Measurements from ENCODE around the gene ALK.

Gene ALK

DNA sequence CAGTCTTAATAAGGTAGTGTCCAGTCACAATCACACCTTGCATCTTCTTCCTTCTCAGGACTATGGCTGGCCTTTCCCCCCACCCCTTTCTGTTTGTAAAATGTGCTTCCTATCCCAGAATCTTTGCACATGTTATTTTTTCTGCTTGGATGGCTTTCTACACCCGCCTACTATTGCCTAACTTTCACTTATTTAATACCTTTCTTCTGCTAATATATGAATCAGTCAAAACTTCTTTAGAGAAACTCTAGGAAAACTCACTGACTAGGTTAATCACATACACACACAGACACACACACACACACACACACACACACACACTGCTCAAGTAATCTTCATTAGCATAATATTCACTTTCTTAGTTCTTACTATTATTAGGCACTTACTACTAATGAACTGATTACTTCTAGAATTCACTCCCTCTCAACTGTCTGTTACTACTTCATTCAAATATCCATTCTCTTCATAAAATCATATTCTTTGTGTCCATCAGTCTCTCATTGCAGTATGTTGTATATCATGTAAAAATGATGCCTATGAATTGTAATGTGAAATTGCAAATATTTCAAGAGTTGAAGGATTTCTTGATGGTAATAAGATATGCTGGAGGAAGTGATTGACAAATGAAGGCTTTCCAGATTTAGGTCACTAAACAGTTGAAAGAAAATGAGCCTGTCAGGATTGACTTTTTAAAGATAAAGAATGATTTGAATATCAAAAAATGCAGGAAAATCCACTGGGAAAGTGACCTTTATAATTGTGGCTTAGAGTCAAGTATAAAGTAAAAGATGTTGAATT is 754.9 kb downstream of the ALK start:
- no peak for FAIRE-seq

DNA sequence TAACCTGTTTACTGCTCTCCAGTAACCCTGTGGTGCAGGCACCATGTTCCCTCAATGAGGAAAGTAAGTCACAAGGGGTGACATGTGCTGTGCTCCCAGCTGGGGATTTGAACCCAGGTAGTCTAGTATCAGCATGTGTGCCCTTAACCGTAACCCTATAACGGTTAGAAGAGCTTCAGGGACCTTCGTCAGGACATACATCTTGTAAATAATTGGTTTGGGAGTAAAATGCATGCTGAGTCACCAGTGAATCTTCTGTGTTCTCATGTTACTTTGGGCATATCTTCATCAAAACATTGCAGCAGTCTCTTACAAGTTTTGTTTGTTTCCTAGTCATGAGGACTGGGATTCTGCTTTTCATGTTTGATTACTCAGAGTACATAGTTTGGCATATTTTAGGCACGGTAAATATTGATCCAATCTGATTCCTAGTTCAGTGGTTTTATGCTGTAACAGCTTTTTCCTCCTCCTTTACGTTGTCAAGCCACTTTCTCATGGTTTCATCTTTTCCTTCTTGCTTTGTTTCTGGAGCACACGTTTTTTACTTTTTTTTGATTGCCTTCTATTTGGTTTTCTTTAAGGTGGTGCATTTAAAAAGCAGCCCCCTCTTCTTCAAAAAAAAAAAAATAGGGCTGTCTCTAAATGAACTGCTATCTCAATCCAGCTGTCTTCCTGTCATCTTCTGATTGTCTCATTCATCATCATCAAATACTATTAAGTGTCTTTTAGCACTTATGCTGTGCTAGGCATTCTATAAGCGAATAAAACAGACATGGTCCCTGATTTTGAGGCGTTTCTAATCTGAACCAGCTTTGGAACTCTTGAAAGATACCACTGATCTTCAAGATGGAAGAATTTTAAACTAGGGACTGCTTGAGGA is 755.8 kb downstream of the ALK start:
- FAIRE-seq = no peak

DNA sequence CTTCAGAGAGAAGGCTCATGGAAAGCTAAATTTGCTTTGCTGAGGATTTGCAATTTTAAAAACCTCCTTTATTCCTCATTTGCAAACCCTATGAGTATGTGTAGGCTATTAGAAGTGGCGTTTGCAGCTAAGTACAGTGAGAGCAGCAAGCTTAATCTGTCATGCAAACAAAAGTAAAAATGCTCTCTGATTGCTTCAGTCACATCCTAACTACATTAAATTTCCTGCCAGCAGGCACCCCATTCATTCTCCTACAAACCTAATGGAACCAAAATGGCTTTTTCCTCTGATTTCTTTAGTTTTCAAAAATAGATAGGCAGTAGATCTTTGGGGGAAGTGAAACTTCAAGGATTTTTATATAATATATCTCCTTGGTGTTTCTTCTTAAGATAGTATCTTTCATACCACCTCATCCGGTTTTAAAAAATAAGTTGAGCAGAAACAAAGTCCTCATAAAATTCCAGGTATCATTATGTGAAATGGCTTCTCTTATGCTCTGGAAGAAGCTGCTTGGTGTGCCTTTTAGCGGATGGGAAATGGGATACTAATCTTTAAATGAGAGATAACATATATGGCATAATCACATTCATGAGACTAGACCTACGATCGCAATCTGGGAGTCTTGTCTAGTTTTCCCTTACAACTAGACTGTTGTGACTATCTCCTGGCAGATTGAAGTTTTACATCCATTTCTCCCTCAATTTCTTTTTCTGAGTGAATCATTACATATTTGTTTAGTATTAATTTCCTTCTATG is 757.1 kb downstream of the ALK start:
- FAIRE-seq = no peak

DNA sequence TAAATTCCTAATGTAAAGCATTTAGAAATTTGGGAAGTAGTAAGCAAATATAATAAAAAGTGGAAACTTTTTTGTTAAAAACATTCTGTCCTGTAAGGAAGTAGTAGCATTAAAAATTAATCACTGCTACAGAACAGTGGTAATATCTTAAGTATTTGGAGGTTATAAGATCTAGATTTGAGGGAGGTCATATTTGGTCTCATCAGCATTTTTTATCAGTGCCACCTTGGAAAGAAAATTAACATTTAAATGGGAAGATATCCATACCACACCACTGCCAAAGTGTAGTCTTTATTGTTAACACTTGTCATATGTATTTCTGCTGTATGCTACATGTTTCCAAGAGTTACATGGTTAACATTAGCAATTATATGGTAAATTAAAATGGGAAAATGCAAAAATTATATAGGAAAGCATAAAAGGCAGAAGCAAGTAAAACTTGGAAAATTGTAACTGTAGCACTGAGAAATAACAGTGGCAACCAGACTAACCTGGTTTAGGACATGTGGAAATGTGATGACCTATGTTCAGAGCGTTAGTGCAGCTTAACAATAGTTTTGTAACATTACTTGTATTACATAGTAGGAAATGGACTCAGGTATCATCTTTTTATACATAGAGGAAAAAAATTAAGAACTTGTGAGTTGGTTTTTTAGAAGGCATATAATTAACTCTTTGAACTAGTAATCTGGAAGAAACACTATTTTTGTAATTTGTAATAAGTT is 759.0 kb downstream of the ALK start:
- FAIRE-seq = no peak

DNA sequence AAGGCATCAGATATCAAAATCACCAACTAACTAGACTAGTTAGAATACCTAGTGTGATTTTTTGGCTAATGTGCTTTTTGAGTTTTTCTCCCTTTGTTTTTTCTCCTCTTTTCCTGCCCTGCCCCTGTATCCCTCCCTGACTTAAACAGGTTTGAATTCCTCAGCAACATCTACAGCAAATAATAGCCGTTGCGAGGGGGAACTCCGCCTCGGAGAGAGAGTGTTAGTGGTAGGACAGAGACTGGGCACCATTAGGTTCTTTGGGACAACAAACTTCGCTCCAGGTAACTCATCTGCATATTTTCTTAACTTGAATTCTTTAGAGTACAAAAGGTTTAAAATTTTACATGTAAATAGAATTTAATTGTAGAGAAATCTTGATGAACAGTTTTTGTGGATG is 761.2 kb downstream of the ALK start:
- no peak for FAIRE-seq

DNA sequence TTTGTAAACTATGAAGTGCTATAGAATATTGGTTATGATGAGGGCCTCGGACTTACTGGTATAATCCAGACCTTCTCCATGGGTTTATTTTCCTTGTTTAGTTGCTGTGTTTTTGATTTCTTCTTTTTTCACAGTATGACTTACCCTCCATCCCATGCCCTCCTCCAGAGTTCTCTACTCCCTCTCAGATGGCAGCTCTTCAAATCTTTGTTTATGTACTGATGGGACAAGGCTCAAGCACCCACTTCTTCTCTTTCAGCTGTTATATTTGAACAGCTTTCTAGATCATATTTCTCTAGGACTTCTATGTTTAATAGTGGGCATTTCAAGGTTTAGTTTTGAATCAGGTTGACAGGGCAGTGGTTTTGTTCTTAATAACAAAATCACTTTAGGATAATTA is 762.3 kb downstream of the ALK start:
- FAIRE-seq = no peak

DNA sequence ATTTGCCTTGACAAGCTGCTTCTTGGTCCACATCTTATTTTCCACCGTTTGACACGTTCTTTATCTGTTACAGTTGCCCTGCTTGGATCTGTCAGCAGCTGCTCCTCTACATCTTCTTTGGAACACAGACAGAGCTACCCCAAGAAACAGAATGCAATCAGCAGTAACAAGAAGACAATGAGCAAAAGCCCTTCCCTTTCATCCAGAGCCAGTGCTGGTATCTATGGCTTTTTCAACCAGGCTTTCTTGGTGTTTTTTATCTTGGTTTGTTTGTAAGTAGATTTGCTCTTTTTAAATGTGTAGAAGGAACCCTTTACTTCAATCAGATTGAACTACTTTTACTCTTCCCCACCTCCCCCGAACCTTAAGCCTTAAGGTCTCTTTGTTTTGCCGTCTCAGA is 764.3 kb downstream of the ALK start:
- FAIRE-seq = no peak

DNA sequence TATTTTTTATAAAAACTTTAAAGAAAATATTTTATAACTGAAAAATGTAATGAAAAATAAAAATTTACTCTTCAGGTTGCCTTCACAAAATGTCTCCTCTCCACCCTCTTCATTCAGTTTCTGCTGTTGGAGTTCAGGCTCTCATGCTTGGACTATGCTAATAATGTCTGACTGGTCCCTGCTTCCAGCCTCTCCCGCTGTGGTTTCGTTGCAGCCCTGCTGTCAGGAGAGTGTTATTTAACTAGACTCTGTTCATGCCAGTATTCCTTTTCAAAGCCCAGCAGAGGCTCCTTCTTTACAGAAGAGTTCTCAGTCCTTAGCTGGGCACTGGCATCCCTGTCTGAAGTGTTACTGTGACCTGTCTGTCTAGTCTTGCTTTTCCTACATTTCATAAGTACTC is 765.8 kb downstream of the ALK start:
- no peak for FAIRE-seq

DNA sequence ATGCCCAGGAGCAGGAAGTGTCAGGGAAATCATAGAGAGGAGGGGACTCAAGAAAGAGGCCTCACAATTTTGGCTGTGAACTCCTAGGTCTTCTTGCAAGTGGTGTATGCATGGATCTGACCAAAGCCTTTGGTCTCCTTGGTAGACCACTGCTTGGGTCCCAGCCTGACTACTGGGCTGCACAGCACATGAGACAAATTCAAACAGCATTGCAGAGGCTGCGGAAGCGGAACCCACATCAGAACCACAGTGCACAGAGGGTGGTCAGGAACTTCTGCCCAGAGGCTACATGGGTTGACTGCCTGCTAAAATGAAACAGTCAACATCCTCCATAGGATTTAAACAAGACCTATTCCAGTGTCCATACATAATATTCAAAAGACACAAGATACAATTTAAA is 766.8 kb downstream of the ALK start:
- no peak for FAIRE-seq

DNA sequence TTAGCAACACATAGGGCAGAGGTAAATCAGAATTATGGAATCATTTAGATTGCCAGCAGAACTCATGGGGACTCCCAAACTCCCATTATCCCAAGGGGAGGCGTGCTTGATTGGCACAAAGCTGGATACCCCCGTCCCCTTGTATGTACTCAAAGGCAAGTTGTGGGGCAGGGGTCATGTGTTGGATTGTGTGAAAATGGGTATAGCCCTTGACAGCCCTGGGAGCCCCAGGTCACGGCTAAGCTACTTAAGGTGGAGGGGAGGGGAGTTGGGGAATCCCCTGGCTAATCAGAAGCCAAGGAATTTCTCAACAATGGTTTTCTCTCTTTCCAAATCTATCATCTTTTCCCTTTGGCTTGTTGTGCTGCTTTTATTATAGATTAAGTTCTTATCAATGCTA is 773.4 kb downstream of the ALK start:
- no peak for FAIRE-seq

DNA sequence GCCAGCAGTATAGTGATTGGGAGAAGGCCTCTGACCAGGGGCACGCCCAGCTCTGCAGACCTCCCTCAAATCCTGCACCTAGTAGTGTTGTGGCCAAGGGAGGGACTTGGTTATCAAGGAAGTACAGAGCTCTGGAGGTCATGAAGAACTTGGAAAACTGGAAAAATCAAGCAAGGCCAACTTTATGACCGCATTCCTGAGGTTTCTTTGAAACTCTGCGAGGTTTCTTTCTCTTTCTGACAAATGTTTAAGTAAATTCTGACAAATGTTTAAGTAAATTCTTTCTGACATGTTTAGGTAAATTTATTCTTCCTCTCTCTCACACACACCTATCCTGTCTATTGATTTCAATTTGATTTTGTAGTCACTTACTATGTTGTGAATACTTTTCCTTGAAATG is 775.2 kb downstream of the ALK start:
- no peak for FAIRE-seq

DNA sequence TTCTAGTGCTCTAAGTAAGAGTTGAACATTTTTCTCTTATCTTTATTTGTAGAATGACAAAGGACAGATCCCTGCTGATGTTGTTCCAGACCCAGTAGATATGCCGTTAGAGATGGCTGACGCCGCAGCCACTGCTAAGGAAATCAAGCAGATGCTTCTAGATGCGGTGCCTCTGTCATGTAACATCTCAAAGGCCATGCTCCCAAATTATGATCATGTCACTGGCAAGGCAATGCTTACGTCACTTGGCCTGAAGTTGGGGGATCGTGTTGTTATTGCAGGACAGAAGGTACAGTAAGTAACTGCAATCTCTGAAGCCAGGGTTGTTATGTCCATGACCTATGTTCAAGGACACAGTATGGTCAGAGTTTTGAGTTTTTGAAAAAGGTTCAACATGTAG is 777.7 kb downstream of the ALK start:
- no peak for FAIRE-seq

Data from A204.1 (cell line).